Activated CD4-positive, alpha-beta T cell treated with anti-CD3 and anti-CD28 coated beads, Interleukin-2, amount 50 U/mL, for 1 hour (primary cell): Measurements from ENCODE around the gene PEX14.

Source experiments
- DNase-seq: peaks from one replicate; pipeline ENCODE4 v3.0.0-alpha.2; 2020

PEX14 gene

DNA sequence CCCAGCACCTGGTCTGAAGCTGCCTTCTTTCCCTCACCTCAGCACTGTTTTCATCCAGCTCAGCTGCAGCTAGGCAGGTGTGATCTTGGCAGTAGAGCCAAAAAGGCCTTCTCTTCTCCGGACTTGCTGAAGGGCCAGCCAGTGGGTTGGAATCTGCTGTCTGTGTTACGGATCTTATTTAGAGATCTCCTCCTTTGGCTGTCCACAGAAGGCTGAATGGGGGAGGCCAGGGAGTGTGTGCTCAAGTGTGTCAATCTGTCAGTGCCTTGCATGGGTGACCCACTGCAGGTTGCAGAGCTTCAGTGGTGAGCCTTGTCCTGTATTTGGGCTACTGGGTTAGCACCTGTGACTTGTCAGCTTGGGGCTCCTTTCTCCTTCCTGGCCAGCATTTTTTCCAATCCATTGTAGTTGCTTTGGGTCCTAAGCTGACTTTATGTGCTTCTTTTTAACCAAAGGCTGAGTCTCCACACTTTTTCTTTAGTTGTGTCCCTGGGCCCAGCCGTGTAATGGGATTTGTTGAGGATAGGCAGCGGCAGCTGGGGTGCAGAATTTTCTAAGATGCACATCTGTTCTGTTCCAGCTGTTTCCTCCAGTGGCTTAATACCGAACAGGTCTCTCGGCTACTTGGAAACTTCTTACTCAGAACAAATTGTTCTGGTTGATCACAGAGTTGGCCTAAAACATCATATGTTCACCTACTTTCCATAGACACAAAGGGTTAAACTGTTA is 126.8 kb downstream of the PEX14 start:
- DNase-seq, result no peak

DNA sequence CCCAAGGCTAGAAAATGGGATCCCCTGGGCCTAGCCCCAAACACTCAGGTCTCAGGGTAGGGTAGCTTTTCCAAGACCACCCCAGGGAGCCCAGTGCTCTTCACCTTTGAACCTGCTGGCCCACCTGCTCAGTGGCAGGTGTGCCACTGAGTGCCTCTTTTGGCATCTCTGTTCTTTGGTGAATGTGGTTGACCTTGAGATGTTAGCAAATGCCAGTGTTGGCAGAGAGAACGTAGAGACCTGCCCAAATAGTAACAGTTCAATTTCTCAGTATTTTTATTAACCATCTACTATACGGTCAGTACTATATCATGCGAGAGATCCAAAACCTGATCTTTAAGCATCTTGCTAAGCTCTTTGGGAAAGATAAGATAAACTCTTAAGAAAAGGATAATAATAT is 128.2 kb downstream of the PEX14 start:
- no peak for DNase-seq

DNA sequence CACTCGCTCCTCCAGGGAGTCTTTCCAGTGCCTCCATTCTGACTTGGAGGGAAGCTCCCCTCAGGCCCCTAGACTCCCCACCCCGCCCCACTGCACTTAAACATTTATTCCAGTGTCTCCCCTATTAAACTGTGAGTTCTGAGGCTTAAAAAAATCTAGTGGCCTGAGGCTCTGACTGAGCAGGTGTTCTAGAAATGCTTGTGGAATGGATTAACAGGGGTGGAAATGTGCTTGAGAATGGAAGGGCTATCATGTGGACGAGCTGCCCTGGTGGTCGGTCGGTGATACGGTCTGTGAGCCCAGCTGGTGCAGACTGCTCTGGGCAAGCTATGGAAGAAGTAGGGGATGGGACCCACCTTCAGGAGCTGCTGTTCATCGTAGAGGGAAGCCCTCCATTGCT is 130.2 kb downstream of the PEX14 start:
- no peak for DNase-seq

DNA sequence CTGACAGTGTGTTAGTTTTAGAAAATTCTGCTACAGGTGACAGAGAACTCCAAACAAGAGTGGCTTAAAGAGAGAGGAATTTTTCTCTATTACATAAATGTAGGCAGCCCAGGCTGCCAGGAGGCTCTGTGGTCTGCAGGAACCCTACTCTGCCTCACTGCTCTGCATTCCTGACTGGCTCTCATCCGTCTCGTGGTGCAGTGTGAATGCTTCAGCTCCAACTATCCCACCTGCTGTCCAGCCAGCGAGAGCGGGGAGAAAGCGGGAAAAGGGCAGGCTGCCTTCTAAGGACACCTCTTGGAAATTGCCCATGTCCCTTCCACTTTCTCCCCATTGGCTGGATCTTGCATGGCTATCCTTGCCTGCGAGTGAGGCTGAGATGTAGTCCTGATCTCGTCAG is 131.3 kb downstream of the PEX14 start:
- DNase-seq, result no peak

DNA sequence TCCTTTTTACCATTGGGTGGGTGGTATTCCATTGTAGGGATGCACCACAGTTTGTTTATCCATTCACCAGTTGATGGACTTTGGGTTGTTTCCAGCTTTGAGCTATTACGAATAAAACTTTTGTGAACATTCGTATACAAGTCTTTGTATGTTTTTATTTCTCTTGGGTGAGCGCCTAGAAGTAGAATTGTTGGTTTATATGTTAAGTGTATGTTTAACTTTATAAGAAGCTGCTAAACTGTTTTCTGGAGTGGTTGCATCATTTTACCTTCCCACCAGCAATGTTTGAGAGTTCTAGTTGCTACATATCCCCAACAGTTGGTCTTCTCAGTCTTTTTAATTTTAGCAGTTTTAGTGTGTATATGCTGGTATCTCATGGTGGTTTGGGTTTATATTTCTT is 132.5 kb downstream of the PEX14 start:
- no peak for DNase-seq

DNA sequence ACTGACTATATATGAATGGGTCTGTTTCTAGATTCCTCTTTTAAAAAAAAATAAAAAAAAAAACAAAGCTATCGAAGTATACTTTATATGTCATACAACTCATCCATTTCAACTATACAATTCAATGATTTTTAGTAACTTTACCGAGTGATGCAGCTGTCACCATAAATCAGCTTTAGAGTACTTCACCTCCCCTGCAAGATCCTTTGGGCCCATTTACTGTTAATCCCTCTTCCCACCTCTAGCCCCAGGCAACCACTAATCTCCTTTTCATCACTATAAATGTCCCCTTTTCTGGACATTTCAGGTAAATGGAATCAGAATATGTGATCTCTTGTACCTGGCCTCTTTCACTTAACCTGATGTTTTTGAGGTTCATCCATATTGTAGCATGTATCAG is 133.9 kb downstream of the PEX14 start:
- DNase-seq, result no peak

DNA sequence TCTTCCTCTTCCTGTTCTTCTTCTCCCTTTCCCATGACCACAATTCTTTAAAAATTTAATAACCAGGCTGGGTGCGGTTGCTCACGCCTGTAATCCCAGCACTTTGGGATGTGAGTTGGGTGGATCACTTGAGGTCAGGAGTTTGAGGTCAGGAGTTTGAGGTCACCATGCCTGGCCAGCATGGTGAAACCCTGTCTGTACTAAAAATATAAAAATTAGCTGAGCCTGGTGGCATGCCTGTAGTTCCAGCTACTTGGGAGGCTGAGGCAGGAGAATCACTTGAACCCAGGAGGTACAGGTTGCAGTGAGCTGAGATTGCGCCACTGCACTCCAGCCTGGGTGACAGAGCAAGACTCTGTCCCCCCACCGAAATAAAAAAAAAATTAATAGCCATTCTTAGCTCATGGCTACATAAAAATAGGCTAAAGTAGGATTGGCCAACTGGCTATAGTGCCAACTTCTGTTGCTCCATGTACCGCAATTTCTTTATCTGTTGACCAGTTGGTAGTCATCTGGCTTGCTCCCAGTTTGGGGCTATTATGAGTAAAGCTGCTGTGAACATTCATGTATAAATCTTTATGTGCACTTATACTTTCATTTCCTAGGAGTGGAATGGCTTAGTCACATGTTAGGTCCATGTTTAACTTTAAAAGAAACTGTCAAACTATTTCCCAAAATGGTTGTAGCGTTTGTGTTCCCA is 136.3 kb downstream of the PEX14 start:
- no peak for DNase-seq

DNA sequence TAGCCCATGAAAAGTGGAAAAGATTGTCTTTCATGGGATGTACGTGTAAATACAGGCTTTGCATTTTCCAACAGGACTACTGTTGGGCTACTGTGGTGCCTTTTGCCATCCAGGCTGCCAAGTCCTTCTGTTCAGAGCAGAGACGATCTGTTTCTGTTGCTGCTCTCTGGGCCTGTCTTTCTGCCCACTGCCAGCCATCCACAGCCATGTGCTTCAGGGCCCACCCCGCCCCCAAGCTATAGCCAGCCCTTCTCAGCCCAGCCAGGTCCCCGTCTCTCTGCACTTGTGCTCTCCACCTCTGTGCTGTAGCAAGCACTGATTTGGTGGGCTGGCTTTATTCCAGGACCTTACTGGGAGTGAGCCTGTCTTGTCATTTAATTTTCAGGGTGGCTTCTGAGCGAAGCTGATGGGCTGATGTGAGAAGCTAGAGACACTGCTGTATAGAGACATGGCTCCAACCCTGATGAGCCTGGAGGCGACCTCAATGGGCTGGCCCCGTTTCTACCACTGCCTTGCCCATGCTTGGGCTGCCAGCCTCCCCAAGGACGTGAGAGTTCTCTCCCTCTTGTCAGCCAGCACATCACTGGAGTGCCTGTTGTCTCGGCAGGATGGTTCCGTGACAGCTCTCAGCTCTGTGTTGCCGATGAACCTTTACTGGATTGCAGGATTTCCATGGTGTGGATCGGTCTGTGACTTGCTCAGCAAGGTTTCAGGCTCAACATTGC is 137.8 kb downstream of the PEX14 start:
- DNase-seq, result no peak

DNA sequence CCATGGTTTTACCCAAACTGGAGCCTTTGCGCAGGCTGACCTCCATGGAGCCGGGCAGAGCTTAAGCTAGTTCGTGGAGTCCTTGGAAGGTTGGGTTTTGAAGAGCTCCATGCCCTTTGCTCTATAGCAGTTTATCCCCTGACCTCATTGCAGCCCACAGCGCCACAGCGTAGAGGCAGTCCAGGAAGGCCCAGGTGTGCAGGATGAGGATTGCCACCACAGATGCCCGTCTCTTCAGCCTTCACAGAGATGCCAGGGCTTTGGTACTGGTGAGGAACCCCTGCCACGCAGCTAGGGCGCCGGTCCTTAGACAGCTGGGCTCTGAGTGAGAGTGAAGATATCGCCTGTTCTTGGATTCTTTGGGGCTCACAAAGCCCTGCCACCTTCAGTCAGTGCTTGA is 138.6 kb downstream of the PEX14 start:
- no peak for DNase-seq

DNA sequence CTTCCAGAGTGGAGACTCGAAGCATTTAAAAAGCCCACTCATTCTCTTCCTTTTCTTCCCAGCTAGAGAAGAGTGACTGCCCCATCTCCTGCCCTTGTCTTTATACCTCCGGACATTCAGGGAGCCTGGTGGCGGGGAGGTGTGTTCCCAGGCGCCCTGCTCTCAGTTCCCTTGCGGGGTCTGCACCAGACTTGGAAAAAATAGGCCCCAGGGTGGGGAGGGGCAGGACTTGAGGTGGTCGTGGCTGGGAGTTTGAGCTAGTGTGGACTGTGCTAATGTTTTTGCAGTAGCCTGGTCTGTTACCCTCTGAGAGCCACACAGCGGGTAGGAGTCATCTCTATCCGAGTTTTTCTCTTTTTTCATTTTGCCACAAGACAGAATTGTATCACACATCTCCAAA is 139.1 kb downstream of the PEX14 start:
- DNase-seq, result no peak

DNA sequence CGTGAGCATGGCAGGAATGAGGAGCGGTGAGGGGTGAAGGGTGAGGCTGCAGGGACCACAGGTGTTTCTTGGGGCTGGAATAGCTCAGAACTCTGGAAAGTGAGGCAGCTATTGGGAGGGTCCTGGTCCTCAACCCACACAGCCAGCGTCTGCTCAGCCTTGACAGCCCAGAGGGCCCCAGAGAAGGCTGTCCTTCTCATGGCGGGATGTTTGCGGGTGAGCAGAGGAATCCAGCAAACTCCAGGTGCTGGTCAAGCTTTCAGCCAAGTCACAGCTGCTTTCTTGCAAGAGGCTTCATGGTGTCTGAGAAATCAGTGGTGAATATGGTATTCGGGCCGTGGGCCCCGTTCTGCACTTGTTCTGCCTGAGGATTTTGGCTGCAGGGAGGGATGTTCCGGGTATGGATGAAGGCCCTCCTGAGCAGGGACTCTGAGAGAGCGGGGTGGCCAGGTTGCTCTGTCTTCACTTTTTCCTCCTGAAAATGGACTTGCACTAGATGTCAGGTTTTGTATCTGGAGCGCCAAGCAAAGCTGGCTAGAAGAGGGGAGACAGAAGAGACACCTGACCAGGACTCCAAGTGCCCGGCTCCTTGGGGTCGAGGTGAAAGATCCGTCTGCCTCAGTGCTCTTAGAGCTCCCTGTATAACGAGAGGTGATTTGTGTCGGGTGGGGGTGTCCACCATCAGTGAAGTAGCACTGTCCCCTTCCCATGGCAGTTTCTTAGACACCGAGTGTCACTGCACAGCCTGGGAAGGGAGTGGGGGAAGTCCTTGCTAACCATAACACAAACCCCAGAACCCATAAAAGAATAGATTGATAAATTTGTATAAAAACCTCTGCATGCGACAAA is 139.9 kb downstream of the PEX14 start:
- DNase-seq, result no peak

DNA sequence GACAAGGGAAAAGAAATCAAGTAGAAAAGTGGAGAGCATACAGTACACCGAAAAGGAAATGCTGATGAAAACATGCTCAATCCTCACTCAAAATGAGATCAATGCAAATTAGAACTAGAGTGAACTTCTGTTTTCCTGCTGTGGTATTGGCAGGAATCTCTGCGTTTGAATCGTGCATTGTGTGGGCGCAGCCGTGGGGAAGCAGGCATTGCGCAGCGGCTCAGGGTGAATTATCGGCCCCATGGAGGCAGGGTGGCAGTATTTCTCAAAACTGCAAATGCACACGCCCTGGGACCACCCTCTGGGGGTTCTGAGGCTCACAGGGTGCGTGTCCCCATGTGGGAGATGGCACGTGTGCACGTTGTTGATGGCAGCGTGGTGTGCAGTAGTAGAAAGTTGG is 140.6 kb downstream of the PEX14 start:
- DNase-seq, result no peak

DNA sequence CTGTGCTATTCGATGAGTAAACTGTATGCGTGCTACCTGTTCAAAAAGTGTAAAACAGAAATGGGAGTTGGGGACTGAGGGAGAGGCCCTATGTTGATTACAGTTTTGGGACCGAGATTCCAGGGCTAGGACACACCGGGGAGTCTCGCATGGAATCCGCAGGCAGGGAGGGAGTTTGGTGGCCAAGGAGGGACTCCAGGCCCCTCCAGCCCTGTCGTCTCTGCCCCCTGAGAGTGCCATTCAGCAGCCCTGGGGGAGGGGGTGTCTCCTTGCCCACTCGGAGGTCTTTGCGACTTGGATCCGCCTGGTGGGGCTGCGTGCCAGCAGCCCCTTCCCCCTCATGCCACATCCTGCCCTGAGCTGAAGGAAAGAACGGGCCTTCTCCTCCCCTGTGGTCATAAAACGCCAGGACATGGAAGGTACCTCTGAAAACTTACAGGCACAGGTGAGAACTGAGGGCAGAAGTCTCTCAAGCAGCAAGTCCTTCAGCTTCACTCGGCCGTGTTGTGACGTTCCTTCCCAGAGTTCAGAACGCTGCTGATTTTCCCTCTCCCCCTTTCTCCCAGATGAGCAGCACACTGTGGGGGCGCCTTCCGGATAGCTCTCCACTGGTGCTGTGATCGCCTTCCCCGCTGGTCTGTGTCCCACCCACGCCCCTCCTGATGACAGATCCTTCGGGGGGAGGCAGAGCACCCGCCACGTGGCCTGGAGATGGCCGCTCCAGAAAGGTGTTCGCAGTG is 141.4 kb downstream of the PEX14 start:
- no peak for DNase-seq

DNA sequence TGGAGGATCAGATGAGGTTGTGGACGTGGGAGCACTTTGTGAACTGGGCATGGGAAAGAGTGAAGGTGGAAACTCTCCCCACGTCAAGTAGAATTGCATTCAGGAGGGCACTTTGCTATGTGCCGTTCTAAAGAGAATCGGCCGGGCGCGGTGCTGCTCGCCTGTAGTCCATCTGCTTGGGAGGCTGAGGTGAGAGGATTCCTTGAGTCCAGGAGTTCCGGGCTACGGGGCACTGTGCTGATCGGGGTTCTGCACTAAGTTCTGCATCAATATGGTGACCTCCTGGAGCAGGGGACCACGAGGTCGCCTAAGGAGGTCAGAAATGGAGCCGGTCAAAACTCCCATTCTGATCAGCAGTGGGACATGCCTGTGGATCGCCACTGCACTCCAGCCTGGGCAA is 141.9 kb downstream of the PEX14 start:
- DNase-seq, result no peak

DNA sequence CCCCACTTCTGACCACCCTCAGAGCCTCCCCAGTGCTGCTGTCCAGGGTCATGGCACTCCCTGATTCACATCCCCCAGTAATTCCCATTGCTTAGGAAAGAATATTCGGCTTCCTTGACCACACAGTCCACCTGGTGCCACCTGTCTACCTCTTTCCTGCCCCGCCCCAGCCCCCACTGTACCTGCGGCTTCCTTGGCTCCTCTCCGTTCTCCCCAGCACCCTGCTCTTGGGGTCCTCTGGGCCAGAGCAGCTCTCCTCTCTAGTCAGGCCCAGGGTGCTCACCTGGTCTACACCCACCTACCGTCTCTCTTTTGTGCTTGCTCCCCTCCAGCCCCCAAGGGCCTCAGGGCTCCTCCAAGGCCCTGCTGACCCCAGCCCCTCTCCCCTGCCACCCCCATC is 142.6 kb downstream of the PEX14 start:
- DNase-seq, result no peak

DNA sequence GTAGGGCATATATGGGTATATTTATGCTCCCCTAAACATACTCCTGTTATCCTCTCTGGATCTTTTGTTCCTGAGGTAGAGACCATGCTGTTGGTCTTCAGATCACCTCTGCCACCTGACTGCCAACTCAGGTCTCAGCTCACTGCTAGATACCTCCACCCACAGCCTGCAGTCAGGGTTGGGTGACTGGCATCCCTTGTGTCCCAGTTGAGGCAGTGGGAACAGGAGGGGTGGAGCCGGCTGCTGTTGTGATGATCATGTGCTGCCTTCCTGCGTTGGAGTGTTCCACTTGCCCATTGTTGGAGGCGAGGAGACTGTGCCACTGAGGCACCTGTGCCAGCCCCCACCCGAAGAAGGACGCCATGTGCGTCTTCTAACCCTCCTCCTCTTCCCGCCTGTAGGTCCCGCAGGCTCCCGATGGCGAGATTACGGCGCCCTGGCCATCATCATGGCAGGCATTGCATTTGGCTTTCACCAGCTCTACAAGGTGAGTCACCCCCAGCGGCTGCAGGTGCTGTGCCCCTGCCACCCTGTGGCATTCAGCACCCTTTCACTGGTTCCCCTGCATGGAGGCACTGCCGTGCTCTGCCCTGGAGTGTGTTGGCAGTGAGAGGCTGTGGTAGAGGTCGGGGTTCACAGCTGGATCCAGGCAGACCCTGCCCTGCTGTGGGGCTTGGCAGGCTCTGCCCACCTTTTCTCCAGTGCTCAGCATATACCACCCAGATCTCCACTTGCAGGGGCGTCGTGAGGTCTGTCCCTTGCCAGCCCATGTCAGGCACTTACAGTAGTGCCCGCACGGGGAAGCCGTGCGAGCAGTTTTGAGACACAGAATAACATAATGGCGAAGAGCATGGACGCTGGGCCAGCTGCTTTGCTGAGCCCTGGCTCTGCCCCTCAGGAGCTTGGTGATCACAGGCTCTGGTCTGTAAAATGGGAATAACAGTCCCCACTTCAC is 143.5 kb downstream of the PEX14 start:
- DNase-seq, result no peak

DNA sequence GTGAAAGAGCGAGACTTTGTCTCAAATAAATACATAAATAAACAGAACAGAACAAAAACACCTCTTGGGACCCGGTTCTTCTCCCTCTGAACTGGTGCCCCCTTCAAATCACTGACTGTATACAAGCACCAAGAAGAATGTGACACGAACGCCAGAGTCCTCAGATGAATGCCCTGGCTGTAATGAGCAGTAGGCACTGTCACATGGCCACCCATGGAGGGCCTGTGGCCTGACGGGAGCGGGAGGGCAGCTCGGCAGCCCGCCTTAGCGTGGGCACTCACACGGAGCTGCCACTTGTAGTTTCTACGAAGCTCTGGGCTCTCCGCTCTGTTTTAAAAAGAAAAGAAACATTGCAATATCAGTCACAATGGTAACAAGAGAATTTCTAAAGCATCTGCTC is 146.0 kb downstream of the PEX14 start:
- no peak for DNase-seq

DNA sequence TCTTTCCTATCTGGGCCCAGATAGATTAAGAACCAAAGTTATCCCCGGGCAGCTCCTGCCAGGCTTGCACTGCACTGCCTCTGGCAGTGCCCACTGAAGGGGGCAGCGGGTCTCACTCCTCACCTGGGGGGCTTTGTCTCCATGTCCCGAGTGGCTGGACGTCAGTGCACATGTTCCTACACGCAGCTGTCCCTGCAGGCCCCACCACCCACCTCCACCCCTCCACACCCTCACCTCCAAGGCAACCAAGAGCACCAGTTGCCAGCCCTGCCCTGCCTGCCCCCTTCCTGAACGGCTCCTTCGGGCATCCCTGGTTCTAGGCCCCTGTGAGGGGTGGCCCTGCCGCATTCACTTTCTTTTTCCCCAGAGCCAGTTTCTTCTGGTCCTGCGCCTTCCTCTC is 147.2 kb downstream of the PEX14 start:
- no peak for DNase-seq

DNA sequence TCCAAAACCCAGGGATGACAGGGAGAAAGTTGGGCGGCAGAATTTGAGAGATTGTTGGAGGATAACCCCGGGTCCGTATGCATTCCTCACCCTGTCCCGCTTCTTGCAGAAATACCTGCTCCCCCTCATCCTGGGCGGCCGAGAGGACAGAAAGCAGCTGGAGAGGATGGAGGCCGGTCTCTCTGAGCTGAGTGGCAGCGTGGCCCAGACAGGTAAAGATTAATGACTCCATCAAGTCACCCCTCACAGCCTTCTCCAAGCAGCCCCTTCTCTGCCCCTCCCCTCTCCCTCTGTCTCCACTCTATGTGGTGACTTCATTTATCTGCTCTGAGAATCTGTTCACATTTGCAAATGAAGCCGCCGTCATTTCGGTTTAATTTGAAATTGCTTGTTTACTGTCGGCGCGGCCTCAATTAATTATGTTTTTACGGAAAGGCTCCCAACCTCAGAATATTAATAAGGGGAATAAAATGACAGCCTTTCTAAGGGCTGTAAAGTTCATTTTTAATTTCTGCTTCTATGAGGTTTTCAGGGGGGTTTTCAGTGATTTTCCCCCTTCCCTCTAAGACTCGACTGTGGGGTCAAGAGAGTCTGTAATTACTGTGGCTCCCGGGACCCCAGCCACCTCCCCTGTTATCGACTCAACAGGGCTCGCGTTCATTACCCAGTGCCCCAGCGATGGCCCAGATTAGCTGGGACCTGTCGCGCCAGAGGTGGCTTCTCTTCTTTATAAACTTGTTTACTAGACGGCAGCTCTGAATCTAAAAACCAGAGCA is 148.3 kb downstream of the PEX14 start:
- DNase-seq, result no peak

DNA sequence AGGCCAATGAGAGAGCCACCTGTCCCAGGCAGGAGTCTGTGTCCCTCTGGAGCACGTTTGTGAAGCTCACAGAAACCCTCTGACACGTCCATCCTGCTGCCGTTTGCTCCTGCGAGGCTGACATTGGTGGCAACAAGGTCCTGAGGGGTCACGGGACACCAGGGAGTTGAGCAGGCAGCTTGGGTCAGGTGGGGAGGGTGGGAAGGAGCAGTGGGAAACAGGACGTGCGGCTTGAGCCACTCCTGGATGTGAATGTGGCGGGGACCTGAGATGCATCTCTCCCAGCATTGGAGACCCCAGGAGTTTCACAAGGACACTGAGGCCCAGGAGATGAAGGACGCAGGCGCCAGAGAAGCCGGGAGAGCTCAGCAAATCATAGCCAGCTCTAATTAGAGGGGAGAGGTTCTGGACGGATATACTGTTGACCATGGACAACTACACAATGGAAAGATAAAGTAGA is 149.0 kb downstream of the PEX14 start:
- no peak for DNase-seq
